ENCODE measurements around the gene KCNQ2. TPM values are rescaled to one million over a fixed set of nuclear protein-coding genes. Genes with fewer than 3 reads are reported as not detected.
A peak's percentile ranks its signal among the peaks of the same experiment; 100 is the strongest.

KCNQ2 gene
- polyA plus RNA-seq, 3 donors, result not detected

GRCh38 chr20:63459070-63459380, 13.4 kb downstream of the KCNQ2 start:
- no peak for TF ChIP-seq CTCF (IDR thresholded peaks at IDR 0.05)
- Histone ChIP-seq H4K20me1 (ENCODE audit: insufficient read depth, low read length) (no peaks in the 10 kb centered on the region), H2AFZ (ENCODE audit: insufficient read depth, low read depth, low read length, poor library complexity, severe bottlenecking) (no peak overlapping the region), H3K9ac (ENCODE audit: insufficient read depth, low read length, poor library complexity, severe bottlenecking) (no peak overlapping the region), H3K36me3 (replicated peaks in 1 of 2; ENCODE audit: control insufficient read depth in 1 of 2, insufficient read depth in 2 of 2, low read length in 2 of 2) (no peaks in the 10 kb centered on the region), H3K27me3 (ENCODE audit: control insufficient read depth in 2 of 2, insufficient read depth in 2 of 2, low read length in 2 of 2) (peaks cover under 1 to 15% of the 10 kb centered on the region in 2 donors), H3K4me1 (ENCODE audit: control insufficient read depth in 1 of 2, insufficient read depth in 2 of 2, low read length in 2 of 2) (no peaks in the 10 kb centered on the region), H3K4me3 (replicated peaks in 1 of 3; ENCODE audit: low read depth in 2 of 3, low read length in 3 of 3) (no peak overlapping the region), H3K9me3 (replicated peaks in 1 of 2; ENCODE audit: control insufficient read depth in 1 of 2, insufficient read depth in 1 of 2, low read length in 2 of 2) (no peaks in the 10 kb centered on the region), H3K4me2 (replicated peaks; ENCODE audit: extremely low read depth, low read length, poor library complexity, severe bottlenecking) (no peak overlapping the region), H3K27ac (ENCODE audit: low read depth in 1 of 2, low read length in 2 of 2) (no peak overlapping the region), H3K79me2 (ENCODE audit: insufficient read depth, low read length) (no peaks in the 10 kb centered on the region)
- Mint-ChIP-seq H3K27me3 (ENCODE audit: low read depth in 3 of 3) (peaks cover 11 to 35% (median 20%) of the 10 kb centered on the region in 3 donors), H3K36me3 (no peaks in the 10 kb centered on the region), H3K4me1 (no peaks in the 10 kb centered on the region), H3K4me3 (no peak overlapping the region), H3K9me3 (peaks cover 0 to 2% (median 0%) of the 10 kb centered on the region in 7 donors), H3K27ac (peak overlapping the region in 1 of 7 donors; percentile 33)
- DNase-seq, result no peak
- intact Hi-C loops (cut with micrococcal nuclease), result no loop called here
- WGBS (ENCODE audit: insufficient coverage), result 91% methylated on average over 17 of the region's 17 CpGs

GRCh38 chr20:63458170-63459069, 14.0 kb downstream of the KCNQ2 start:
- H4K20me1 ChIP-seq (ENCODE audit: insufficient read depth, low read length), result no peaks in the 10 kb centered on the region
- Mint-ChIP-seq H3K27me3 (ENCODE audit: low read depth in 3 of 3) (peaks cover 17 to 39% (median 26%) of the 10 kb centered on the region in 3 donors), H3K36me3 (no peaks in the 10 kb centered on the region), H3K4me3 (no peak overlapping the region), H3K27ac (peak overlapping the region in 1 of 7 donors; percentile 33), H3K9me3 (peaks cover 0 to 2% (median 0%) of the 10 kb centered on the region in 7 donors), H3K4me1 (no peaks in the 10 kb centered on the region)
- TF ChIP-seq CTCF (IDR thresholded peaks at IDR 0.05), result no peak
- H3K27me3 ChIP-seq (ENCODE audit: control insufficient read depth in 2 of 2, insufficient read depth in 2 of 2, low read length in 2 of 2), result peaks cover 2 to 20% of the 10 kb centered on the region in 2 donors
- H3K9ac ChIP-seq (ENCODE audit: insufficient read depth, low read length, poor library complexity, severe bottlenecking), result no peak overlapping the region
- no peaks in the 10 kb centered on the region for H3K36me3 ChIP-seq (replicated peaks in 1 of 2; ENCODE audit: control insufficient read depth in 1 of 2, insufficient read depth in 2 of 2, low read length in 2 of 2)
- H3K4me3 ChIP-seq (replicated peaks in 1 of 3; ENCODE audit: low read depth in 2 of 3, low read length in 3 of 3), result no peak overlapping the region
- H3K79me2 ChIP-seq (ENCODE audit: insufficient read depth, low read length), result no peaks in the 10 kb centered on the region
- intact Hi-C loops (cut with micrococcal nuclease), result no loop called here
- no peak for DNase-seq
- no peaks in the 10 kb centered on the region for H3K9me3 ChIP-seq (replicated peaks in 1 of 2; ENCODE audit: control insufficient read depth in 1 of 2, insufficient read depth in 1 of 2, low read length in 2 of 2)
- H2AFZ ChIP-seq (ENCODE audit: insufficient read depth, low read depth, low read length, poor library complexity, severe bottlenecking), result no peak overlapping the region
- no peak overlapping the region for H3K4me2 ChIP-seq (replicated peaks; ENCODE audit: extremely low read depth, low read length, poor library complexity, severe bottlenecking)
- WGBS (ENCODE audit: insufficient coverage), result 96% methylated on average over 31 of the region's 36 CpGs
- no peaks in the 10 kb centered on the region for H3K4me1 ChIP-seq (ENCODE audit: control insufficient read depth in 1 of 2, insufficient read depth in 2 of 2, low read length in 2 of 2)
- no peak overlapping the region for H3K27ac ChIP-seq (ENCODE audit: low read depth in 1 of 2, low read length in 2 of 2)
